Mesendoderm (in vitro differentiated cells): ENCODE data around the gene MAP6.

Experiments
- DNase-seq: peaks from one replicate; pipeline ENCODE4 v3.0.0; 2013
- H2AK5ac ChIP-seq: 2 replicates; pipeline ENCODE4 v1.6.1; 2013; ENCODE audit warnings: low read length, inconsistent platforms
- H2BK120ac ChIP-seq: 2 replicates; pipeline ENCODE4 v1.6.1; 2013; ENCODE audit warnings: low read depth, mild to moderate bottlenecking, low read length, moderate library complexity, mixed read lengths
- H2BK15ac ChIP-seq: replicated peaks from 2 replicates; pipeline ENCODE4 v1.6.1; 2013; ENCODE audit warnings: low read depth, mild to moderate bottlenecking, moderate library complexity
- H2BK5ac ChIP-seq: 2 replicates; pipeline ENCODE4 v1.6.1; 2013; ENCODE audit warnings: low read length, inconsistent platforms
- H3K18ac ChIP-seq: 2 replicates; pipeline ENCODE4 v1.6.1; 2013; ENCODE audit warnings: mild to moderate bottlenecking, low read length, mixed read lengths
- H3K23ac ChIP-seq: one replicate; pipeline ENCODE4 v1.6.1; 2013; ENCODE audit warnings: low read length
- H3K27ac ChIP-seq: 2 replicates; pipeline ENCODE4 v1.5.1; 2013; ENCODE audit warnings: low read depth, mild to moderate bottlenecking, inconsistent platforms, low read length, moderate library complexity
- H3K27me3 ChIP-seq: 2 replicates; pipeline ENCODE4 v1.6.1; 2013; ENCODE audit warnings: low read length, control low read depth, mild to moderate bottlenecking, inconsistent platforms; ENCODE audit not compliant: insufficient read depth, poor library complexity
- H3K36me3 ChIP-seq: 2 replicates; pipeline ENCODE4 v1.6.1; 2013; ENCODE audit warnings: low read length, inconsistent platforms; ENCODE audit not compliant: control insufficient read depth, insufficient read depth
- H3K4ac ChIP-seq: one replicate; pipeline ENCODE4 v1.6.1; 2013; ENCODE audit warnings: low read depth, mild to moderate bottlenecking, low read length, moderate library complexity
- H3K4me1 ChIP-seq: 2 replicates; pipeline ENCODE4 v1.6.1; 2013; ENCODE audit warnings: low read depth, low read length, inconsistent platforms; ENCODE audit not compliant: control insufficient read depth
- H3K4me2 ChIP-seq: 2 replicates; pipeline ENCODE4 v1.6.1; 2013; ENCODE audit warnings: low read length
- H3K4me3 ChIP-seq: 2 replicates; pipeline ENCODE4 v1.5.1; 2013; ENCODE audit warnings: mild to moderate bottlenecking, low read length
- H3K56ac ChIP-seq: one replicate; pipeline ENCODE4 v1.6.1; 2013; ENCODE audit warnings: low read length
- H3K79me1 ChIP-seq: 2 replicates; pipeline ENCODE4 v1.6.1; 2013; ENCODE audit warnings: low read length, inconsistent platforms
- H3K79me2 ChIP-seq: 2 replicates; pipeline ENCODE4 v1.6.1; 2013; ENCODE audit warnings: mild to moderate bottlenecking, low read length; ENCODE audit not compliant: control insufficient read depth, insufficient read depth
- H3K9ac ChIP-seq: 2 replicates; pipeline ENCODE4 v1.6.1; 2013; ENCODE audit warnings: low read length, inconsistent platforms
- H4K5ac ChIP-seq: one replicate; pipeline ENCODE4 v1.6.1; 2013; ENCODE audit warnings: low read length
- H4K8ac ChIP-seq: one replicate; pipeline ENCODE4 v1.6.1; 2013; ENCODE audit warnings: low read depth, mild to moderate bottlenecking, control low read depth, low read length, moderate library complexity
- WGBS: extraction: QIAGEN DNeasy Blood & Tissue Kit; methylation state at CpG from one replicate; pipeline ENCODE4 v1.1.7; 2013; ENCODE audit warnings: low lambda C conversion rate, missing lambda C conversion rate; ENCODE audit not compliant: insufficient coverage; ENCODE audit errors: extremely low coverage; 5-methylcytosine and 5-hydroxymethylcytosine counted together

MAP6 gene

DNA sequence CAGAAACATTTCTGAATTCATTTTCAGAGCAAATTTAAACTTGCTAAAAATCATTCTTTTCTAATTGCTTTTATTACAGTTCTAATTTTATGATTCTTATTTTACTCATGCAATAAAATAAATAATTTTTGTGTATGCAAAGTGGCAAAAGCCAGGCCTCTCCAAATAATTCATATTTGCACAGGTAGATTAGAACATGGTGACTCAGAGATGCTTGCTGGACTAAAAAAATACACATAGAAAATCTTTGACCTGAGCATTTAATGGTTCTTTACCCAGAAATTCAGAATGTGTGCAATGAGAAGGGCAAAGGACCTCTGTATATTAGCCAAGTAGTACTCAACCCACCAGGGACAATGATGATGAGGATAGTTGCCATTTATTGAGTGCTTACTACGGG is 15.3 kb downstream of the MAP6 start:
- DNase-seq = no peak
- Histone ChIP-seq H2BK15ac (no peak overlapping the region), H3K4me2 (no peak overlapping the region), H3K9ac (no peak overlapping the region), H3K27ac (no peak overlapping the region), H3K4ac (no peak overlapping the region), H2BK120ac (no peak overlapping the region), H3K4me1 (no peaks in the 10 kb centered on the region), H3K23ac (no peak overlapping the region), H3K4me3 (no peak overlapping the region), H2BK5ac (no peak overlapping the region), H3K79me2 (no peaks in the 10 kb centered on the region), H3K79me1 (no peaks in the 10 kb centered on the region), H4K8ac (no peak overlapping the region), H3K36me3 (no peaks in the 10 kb centered on the region), H3K56ac (no peak overlapping the region), H3K27me3 (peaks cover 2% of the 10 kb centered on the region), H2AK5ac (no peak overlapping the region), H3K18ac (no peak overlapping the region), H4K5ac (no peak overlapping the region)
- WGBS = no CpG with 5 or more reads among the region's 1 CpG

GRCh38 chr11:75652936-75653335 is 15.9 kb downstream of the MAP6 start:
- Histone ChIP-seq H3K79me2 (no peaks in the 10 kb centered on the region), H3K4ac (no peak overlapping the region), H3K79me1 (no peaks in the 10 kb centered on the region), H3K4me1 (no peaks in the 10 kb centered on the region), H3K27ac (no peak overlapping the region), H3K27me3 (peaks cover 2% of the 10 kb centered on the region), H3K9ac (no peak overlapping the region), H2AK5ac (no peak overlapping the region), H2BK15ac (no peak overlapping the region), H3K4me2 (no peak overlapping the region), H3K4me3 (no peak overlapping the region), H3K56ac (no peak overlapping the region), H4K5ac (no peak overlapping the region), H2BK120ac (no peak overlapping the region), H4K8ac (no peak overlapping the region), H3K23ac (no peak overlapping the region), H2BK5ac (no peak overlapping the region), H3K18ac (no peak overlapping the region), H3K36me3 (no peaks in the 10 kb centered on the region)
- no peak for DNase-seq
- WGBS = no CpG with 5 or more reads among the region's 6 CpGs

DNA sequence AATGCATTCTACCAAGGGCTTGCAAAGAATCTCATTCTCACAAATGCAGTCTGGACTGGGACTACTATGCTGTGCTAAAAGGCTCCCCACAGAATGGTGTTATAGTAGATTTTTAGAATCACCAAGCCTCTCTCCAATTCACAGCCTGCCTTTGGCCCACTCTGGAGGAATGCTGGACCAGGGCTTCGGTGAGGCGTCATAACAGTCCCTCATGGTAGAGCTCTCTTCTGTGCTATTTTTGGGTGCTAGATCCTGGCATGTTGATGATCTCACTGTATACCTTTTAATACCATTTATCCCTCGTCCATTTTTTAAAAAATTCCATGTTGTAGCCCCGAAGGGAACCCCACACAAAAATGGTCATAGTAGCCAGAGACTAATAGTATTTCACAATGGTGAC is 17.6 kb downstream of the MAP6 start:
- Histone ChIP-seq H2BK5ac (no peak overlapping the region), H3K36me3 (no peaks in the 10 kb centered on the region), H3K4ac (no peak overlapping the region), H3K56ac (no peak overlapping the region), H4K8ac (no peak overlapping the region), H3K23ac (no peak overlapping the region), H3K27me3 (peaks cover 2% of the 10 kb centered on the region), H4K5ac (no peak overlapping the region), H3K9ac (no peak overlapping the region), H3K79me2 (no peaks in the 10 kb centered on the region), H3K4me2 (no peak overlapping the region), H2BK120ac (no peak overlapping the region), H3K4me3 (no peak overlapping the region), H3K18ac (no peak overlapping the region), H3K79me1 (no peaks in the 10 kb centered on the region), H2AK5ac (no peak overlapping the region), H3K4me1 (no peaks in the 10 kb centered on the region), H3K27ac (no peak overlapping the region), H2BK15ac (no peak overlapping the region)
- no CpG with 5 or more reads among the region's 4 CpGs for WGBS
- DNase-seq = no peak

- no peak overlapping the region for H3K9ac ChIP-seq
- no CpG with 5 or more reads among the region's 3 CpGs for WGBS
- no peaks in the 10 kb centered on the region for H3K79me2 ChIP-seq
- H2BK5ac ChIP-seq = no peak overlapping the region
- H3K4me2 ChIP-seq = no peak overlapping the region
- H3K36me3 ChIP-seq = no peaks in the 10 kb centered on the region
- H2AK5ac ChIP-seq = no peak overlapping the region
- H3K4me3 ChIP-seq = no peak overlapping the region
- H3K79me1 ChIP-seq = no peaks in the 10 kb centered on the region
- H2BK120ac ChIP-seq = no peak overlapping the region
- peaks cover 2% of the 10 kb centered on the region for H3K27me3 ChIP-seq
- no peak overlapping the region for H4K5ac ChIP-seq
- H2BK15ac ChIP-seq = no peak overlapping the region
- H3K27ac ChIP-seq = no peak overlapping the region
- no peak for DNase-seq
- H4K8ac ChIP-seq = no peak overlapping the region
- no peak overlapping the region for H3K4ac ChIP-seq
- H3K56ac ChIP-seq = no peak overlapping the region
- peaks cover under 1% of the 10 kb centered on the region for H3K4me1 ChIP-seq
- no peak overlapping the region for H3K23ac ChIP-seq
- H3K18ac ChIP-seq = no peak overlapping the region
Measured at GRCh38 chr11:75650167-75650723, 18.6 kb downstream of the MAP6 start.

- no peak for DNase-seq
- H3K4me3 ChIP-seq = no peak overlapping the region
- no peak overlapping the region for H2BK15ac ChIP-seq
- no peaks in the 10 kb centered on the region for H3K79me1 ChIP-seq
- H3K4me2 ChIP-seq = no peak overlapping the region
- no peak overlapping the region for H3K27ac ChIP-seq
- H3K79me2 ChIP-seq = no peaks in the 10 kb centered on the region
- no peak overlapping the region for H3K18ac ChIP-seq
- no peak overlapping the region for H4K8ac ChIP-seq
- H3K23ac ChIP-seq = no peak overlapping the region
- no CpG with 5 or more reads among the region's 6 CpGs for WGBS
- H2BK5ac ChIP-seq = peak overlapping the region; percentile 79
- H3K4ac ChIP-seq = no peak overlapping the region
- no peak overlapping the region for H2BK120ac ChIP-seq
- peak overlapping the region; percentile 36 for H4K5ac ChIP-seq
- peaks cover 7% of the 10 kb centered on the region for H3K4me1 ChIP-seq
- H3K9ac ChIP-seq = no peak overlapping the region
- H3K56ac ChIP-seq = peak overlapping the region; percentile 76
- peak overlapping the region; percentile 22 for H2AK5ac ChIP-seq
- no peaks in the 10 kb centered on the region for H3K36me3 ChIP-seq
- no peaks in the 10 kb centered on the region for H3K27me3 ChIP-seq
Measured at GRCh38 chr11:75644946-75645345, 23.9 kb downstream of the MAP6 start.

GRCh38 chr11:75644370-75644769 is 24.5 kb downstream of the MAP6 start:
- DNase-seq = no peak

More at GRCh38 chr11:75644370-75644769, 24.5 kb downstream of the MAP6 start:
- Histone ChIP-seq H3K79me2 (no peaks in the 10 kb centered on the region), H3K36me3 (no peaks in the 10 kb centered on the region), H2BK120ac (no peak overlapping the region), H3K56ac (no peak overlapping the region), H3K4me3 (no peak overlapping the region), H3K4ac (no peak overlapping the region), H2AK5ac (no peak overlapping the region), H2BK5ac (no peak overlapping the region), H3K4me2 (no peak overlapping the region), H3K79me1 (no peaks in the 10 kb centered on the region), H3K27me3 (no peaks in the 10 kb centered on the region), H3K9ac (no peak overlapping the region), H4K5ac (no peak overlapping the region), H3K27ac (no peak overlapping the region), H3K4me1 (peaks cover 7% of the 10 kb centered on the region), H4K8ac (no peak overlapping the region), H3K18ac (no peak overlapping the region), H3K23ac (no peak overlapping the region), H2BK15ac (no peak overlapping the region)
